ENCODE measurements around the gene TSPO.

- TF ChIP-seq POLR2A (IDR thresholded peaks at IDR 0.05) (no peak), CTCF (IDR thresholded peaks at IDR 0.05) (peak in 5 of 12 donors; percentile 5 to 27 (median 23))
Measured at GRCh38 chr22:43159484-43160178, 8.3 kb downstream of the TSPO start.

All from heart left ventricle (tissue), 13 donors.